ENCODE data around the gene DCBLD1. TPM values are rescaled to one million over a fixed set of nuclear protein-coding genes. Genes with fewer than 3 reads are reported as not detected.
"Not testable (repeated sequence)": the region's sequence is repeated elsewhere in the genome, so short reads cannot be mapped to it uniquely, and the experiment has no call there.

The DCBLD1 gene
- 10 to 100 TPM in 2 of 4 donors, 1 to 10 TPM in 2; 3.8 to 11.6 (median 7.9) TPM for total RNA-seq

DNA sequence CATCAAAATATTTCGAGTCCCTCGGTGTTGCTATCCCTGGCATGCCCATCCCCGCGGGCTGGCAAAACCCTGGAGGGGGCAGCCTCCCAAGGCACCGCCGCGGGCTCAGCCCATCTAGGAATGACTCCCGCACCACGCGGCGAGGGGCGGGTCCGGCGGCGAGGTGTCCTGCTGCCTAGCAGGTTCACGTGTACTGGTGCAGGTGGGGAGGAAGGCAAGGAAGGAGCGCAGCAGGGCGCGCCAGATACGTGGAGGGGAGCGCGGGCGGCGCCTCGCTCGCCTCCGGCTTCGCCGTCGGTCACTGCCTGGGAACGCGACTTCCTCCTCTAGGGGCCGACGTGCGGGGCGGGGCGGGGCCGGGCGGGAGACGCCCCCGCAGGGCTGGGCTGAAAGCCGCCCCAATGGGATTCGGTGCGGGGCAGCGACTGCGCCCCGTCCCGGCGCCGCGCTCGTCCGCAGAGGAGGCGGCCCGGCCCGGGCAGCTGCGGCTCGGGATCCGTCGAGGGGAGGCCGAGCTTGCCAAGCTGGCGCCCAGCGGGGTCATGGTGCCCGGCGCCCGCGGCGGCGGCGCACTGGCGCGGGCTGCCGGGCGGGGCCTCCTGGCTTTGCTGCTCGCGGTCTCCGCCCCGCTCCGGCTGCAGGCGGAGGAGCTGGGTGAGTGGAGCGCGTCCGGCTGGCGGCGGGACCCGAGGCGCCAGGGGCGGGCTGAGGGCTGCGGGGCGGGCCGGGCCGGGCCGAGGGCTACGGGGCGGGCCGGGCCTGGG lies at the start of gene DCBLD1:
Gene DCBLD1 (plus strand): TSS at position 435 of the 764 bp plus-strand sequence. CDS start 108 bp downstream, at position 543.
- intact Hi-C loops (cut with DNase I): no loop called here

DNA sequence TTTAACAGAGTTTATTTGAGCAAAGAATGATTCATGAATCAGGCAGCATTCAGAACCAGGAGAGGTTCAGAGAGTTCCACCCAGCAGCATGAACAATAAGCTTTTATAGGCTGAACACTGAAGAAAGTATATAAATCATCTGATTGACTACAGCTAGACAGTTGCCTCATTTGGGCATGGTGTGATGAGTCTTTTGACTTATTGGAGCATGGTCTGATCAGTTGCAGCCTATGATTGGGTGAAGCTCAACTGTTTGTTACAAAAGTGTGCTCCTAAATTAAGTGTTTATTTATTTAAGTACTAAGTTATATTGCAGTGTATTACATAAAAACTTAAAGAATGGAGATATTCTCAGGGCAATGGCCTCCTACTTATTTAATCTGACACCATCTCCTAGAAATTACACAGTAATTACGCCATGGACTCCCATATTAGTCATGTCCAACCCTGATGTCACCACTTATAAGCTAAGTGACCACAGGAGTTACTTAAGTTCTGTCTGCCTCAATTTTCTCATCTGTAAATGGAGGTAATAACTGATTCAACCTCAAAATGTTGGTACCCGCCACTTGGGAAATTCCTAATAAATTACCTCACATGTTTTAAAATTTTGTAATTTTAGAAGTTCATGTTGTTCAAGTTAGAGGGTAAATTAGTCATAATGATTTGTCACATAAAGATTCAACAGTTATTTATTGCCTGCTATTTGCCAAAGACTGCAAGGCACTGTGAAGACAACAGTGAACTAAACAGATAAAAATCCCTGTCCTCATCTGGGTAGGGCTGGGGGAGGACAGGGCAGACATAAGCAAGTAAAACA lies 41.6 kb upstream of the DCBLD1 start:
- Histone ChIP-seq H3K27ac (replicated peaks in 1 of 4) (no peak overlapping the region), H3K9me3 (no peaks in the 10 kb centered on the region), H3K4me1 (no peaks in the 10 kb centered on the region), H3K27me3 (peaks cover 0 to 12% (median 0%) of the 10 kb centered on the region in 4 donors), H3K4me3 (no peak overlapping the region), H3K36me3 (no peaks in the 10 kb centered on the region)
- WGBS: 75% methylated on average over 2 of the region's 2 CpGs
- TF ChIP-seq POLR2AphosphoS5 (IDR thresholded peaks at IDR 0.05): no peak
- TF ChIP-seq POLR2A (IDR thresholded peaks at IDR 0.05; ENCODE audit: low read depth): no peak
- no peak for TF ChIP-seq EP300 (IDR thresholded peaks at IDR 0.05)
- TF ChIP-seq, protein P1, sequence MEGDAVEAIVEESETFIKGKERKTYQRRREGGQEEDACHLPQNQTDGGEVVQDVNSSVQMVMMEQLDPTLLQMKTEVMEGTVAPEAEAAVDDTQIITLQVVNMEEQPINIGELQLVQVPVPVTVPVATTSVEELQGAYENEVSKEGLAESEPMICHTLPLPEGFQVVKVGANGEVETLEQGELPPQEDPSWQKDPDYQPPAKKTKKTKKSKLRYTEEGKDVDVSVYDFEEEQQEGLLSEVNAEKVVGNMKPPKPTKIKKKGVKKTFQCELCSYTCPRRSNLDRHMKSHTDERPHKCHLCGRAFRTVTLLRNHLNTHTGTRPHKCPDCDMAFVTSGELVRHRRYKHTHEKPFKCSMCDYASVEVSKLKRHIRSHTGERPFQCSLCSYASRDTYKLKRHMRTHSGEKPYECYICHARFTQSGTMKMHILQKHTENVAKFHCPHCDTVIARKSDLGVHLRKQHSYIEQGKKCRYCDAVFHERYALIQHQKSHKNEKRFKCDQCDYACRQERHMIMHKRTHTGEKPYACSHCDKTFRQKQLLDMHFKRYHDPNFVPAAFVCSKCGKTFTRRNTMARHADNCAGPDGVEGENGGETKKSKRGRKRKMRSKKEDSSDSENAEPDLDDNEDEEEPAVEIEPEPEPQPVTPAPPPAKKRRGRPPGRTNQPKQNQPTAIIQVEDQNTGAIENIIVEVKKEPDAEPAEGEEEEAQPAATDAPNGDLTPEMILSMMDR (IDR thresholded peaks at IDR 0.05): no peak
- DNase-seq (ENCODE audit: extremely low spot score): no peak
- intact Hi-C loops (cut with DNase I): loop anchor here (10.0 kb wide), 1 partner anchor 96 kb away; no protein-coding TSS in a partner anchor

More for the DNA sequence above, at the start of gene DCBLD1:
- H3K4me3 ChIP-seq: peak within 1 kb of the TSS; percentile 70 to 84 (median 82)
- H3K9me3 ChIP-seq: no peaks in the 10 kb centered on the region
- H3K27me3 ChIP-seq: no peaks in the 10 kb centered on the region
- no peaks in the 10 kb centered on the region for H3K36me3 ChIP-seq
- H3K4me1 ChIP-seq: peaks cover 15 to 28% (median 21%) of the 10 kb centered on the region in 4 donors
- H3K27ac ChIP-seq (replicated peaks in 1 of 4): peak within 1 kb of the TSS; percentile 82 to 88 (median 86)
- TF ChIP-seq EP300 (IDR thresholded peaks at IDR 0.05) (no peak), POLR2A (IDR thresholded peaks at IDR 0.05; ENCODE audit: low read depth) (no peak), POLR2AphosphoS5 (IDR thresholded peaks at IDR 0.05) (peak in 1 of 2 donors; percentile 68)
- TF ChIP-seq, protein P1 (IDR thresholded peaks at IDR 0.05): no peak
- 0% methylated on average over 9 of the region's 96 CpGs for WGBS
- no peak for DNase-seq (ENCODE audit: extremely low spot score)

DNA sequence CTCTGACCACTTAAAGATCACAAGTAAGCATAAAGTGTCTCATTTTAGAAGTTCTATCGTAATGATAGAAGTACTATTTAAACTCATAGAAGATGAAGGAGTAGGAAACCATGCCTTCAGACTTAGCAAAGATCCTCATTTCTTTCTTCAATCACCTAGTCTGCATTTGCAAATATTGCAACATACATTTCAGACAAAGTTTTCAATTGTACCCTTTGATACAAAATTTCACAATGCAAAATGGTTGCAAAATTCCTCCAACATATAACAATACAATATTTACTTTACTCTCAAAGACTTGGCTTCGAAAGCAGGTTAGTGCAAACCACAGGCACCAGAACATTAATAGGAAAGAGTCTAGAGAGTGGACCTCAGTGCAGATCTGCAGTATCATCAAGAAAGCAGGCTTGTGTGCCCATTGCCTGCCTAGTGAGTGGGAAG lies 40.6 kb upstream of the DCBLD1 start:
- no peak overlapping the region for H3K27ac ChIP-seq (replicated peaks in 1 of 4)
- peaks cover 0 to 16% (median 0%) of the 10 kb centered on the region in 4 donors for H3K27me3 ChIP-seq
- no peaks in the 10 kb centered on the region for H3K9me3 ChIP-seq
- DNase-seq (ENCODE audit: extremely low spot score): no peak
- no peaks in the 10 kb centered on the region for H3K4me1 ChIP-seq
- intact Hi-C loops (cut with DNase I): loop anchor here (10.0 kb wide), 1 partner anchor 97 kb away; no protein-coding TSS in a partner anchor
- 87% methylated on average over 2 of the region's 2 CpGs for WGBS
- no peak overlapping the region for H3K4me3 ChIP-seq
- no peaks in the 10 kb centered on the region for H3K36me3 ChIP-seq
- TF ChIP-seq POLR2A (IDR thresholded peaks at IDR 0.05; ENCODE audit: low read depth): no peak
- TF ChIP-seq EP300 (IDR thresholded peaks at IDR 0.05): no peak
- TF ChIP-seq POLR2AphosphoS5 (IDR thresholded peaks at IDR 0.05): no peak
- TF ChIP-seq, protein P1 (IDR thresholded peaks at IDR 0.05): no peak

DNA sequence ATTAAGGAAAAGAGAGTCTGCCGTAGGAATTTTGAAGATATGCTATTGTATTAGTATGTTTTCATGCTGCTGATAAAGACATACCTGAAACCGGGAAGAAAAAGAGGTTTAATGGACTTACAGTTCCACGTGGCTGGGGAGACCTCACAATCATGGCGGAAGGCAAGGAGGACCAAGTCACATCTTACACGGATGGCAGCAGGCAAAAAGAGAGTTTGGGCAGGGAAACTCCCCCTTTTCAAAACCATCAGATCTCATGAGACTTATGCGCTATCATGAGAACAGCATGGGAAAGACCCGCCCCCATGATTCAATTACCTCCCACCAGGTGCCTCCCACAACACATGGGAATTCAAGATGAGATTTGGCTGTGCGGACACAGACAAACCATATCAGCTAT lies 40.2 kb upstream of the DCBLD1 start:
- H3K27ac ChIP-seq (replicated peaks in 1 of 4); DNase-seq (ENCODE audit: extremely low spot score); H3K4me3 ChIP-seq; H3K36me3 ChIP-seq; H3K9me3 ChIP-seq; H3K4me1 ChIP-seq: not testable (repeated sequence)
- peaks cover 0 to 21% (median 0%) of the 10 kb centered on the region in 4 donors for H3K27me3 ChIP-seq
- WGBS: 86% methylated on average over 8 of the region's 8 CpGs
- intact Hi-C loops (cut with DNase I): loop anchor here (10.0 kb wide), 1 partner anchor 98 kb away; no protein-coding TSS in a partner anchor

DNA sequence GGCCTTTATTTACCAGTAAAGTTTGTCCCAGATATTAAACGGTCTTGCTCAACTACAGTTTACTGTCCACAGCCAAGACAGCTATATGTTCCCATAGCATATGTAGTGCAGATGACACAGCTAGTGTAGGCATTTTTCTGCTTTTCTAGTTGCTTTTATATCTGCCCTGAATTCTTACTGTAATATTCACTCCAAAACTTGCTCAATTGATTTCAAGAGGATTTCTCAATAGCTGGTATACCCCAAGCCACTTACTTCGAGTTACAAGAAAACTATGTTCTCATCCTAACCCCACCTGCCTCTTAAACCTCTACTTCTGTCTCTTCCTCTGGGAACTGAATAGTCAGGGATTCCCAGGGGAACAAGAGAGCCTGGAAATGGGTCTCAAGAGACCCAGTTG lies 37.9 kb upstream of the DCBLD1 start:
- TF ChIP-seq, protein P1 (IDR thresholded peaks at IDR 0.05): no peak
- TF ChIP-seq EP300 (IDR thresholded peaks at IDR 0.05) (no peak), POLR2AphosphoS5 (IDR thresholded peaks at IDR 0.05) (no peak), POLR2A (IDR thresholded peaks at IDR 0.05; ENCODE audit: low read depth) (no peak)
- no peak for DNase-seq (ENCODE audit: extremely low spot score)
- WGBS: 75% methylated on average over 2 of the region's 2 CpGs
- H3K27me3 ChIP-seq: peaks cover 0 to 40% (median 0%) of the 10 kb centered on the region in 4 donors
- H3K36me3 ChIP-seq: no peaks in the 10 kb centered on the region
- intact Hi-C loops (cut with DNase I): loop anchor here (10.0 kb wide), 1 partner anchor 100 kb away; no protein-coding TSS in a partner anchor
- no peak overlapping the region for H3K27ac ChIP-seq (replicated peaks in 1 of 4)
- no peak overlapping the region for H3K4me3 ChIP-seq
- H3K9me3 ChIP-seq: no peaks in the 10 kb centered on the region
- H3K4me1 ChIP-seq: peaks cover 0 to 5% (median 1%) of the 10 kb centered on the region in 4 donors
